ENCODE results near the gene ARL6IP4. TPM values are rescaled to one million over a fixed set of nuclear protein-coding genes. Genes with fewer than 3 reads are reported as not detected.

ARL6IP4 gene
- total RNA-seq, 1 donor from 2014 or later = 166 TPM

- no peaks in the 10 kb centered on the region for H3K36me3 Mint-ChIP-seq (ENCODE audit: unreplicated experiment)
- no peak overlapping the region for H3K27ac Mint-ChIP-seq (ENCODE audit: unreplicated experiment)
- H3K27me3 Mint-ChIP-seq (ENCODE audit: unreplicated experiment) = no peaks in the 10 kb centered on the region
- peaks cover 5% of the 10 kb centered on the region for H3K4me1 Mint-ChIP-seq (ENCODE audit: unreplicated experiment)
- no peaks in the 10 kb centered on the region for H3K9me3 Mint-ChIP-seq (ENCODE audit: unreplicated experiment)
- H3K4me3 Mint-ChIP-seq (ENCODE audit: unreplicated experiment) = no peak overlapping the region
- DNase-seq (ENCODE audit: extremely low spot score, unreplicated experiment) = no peak
- no peak for TF ChIP-seq CTCF (IDR thresholded peaks at IDR 0.05)
Observed at GRCh38 chr12:123026094-123026853, 45.8 kb downstream of the ARL6IP4 start.

- no peaks in the 10 kb centered on the region for H3K36me3 Mint-ChIP-seq (ENCODE audit: unreplicated experiment)
- H3K27ac Mint-ChIP-seq (ENCODE audit: unreplicated experiment) = no peak overlapping the region
- H3K4me1 Mint-ChIP-seq (ENCODE audit: unreplicated experiment) = peaks cover 5% of the 10 kb centered on the region
- H3K9me3 Mint-ChIP-seq (ENCODE audit: unreplicated experiment) = no peaks in the 10 kb centered on the region
- H3K27me3 Mint-ChIP-seq (ENCODE audit: unreplicated experiment) = no peaks in the 10 kb centered on the region
- no peak overlapping the region for H3K4me3 Mint-ChIP-seq (ENCODE audit: unreplicated experiment)
- DNase-seq (ENCODE audit: extremely low spot score, unreplicated experiment) = no peak
- no peak for TF ChIP-seq CTCF (IDR thresholded peaks at IDR 0.05)
Observed at GRCh38 chr12:123027726-123028445, 47.4 kb downstream of the ARL6IP4 start.

GRCh38 chr12:123028475-123028874, 48.0 kb downstream of the ARL6IP4 start:
- no peaks in the 10 kb centered on the region for H3K27me3 Mint-ChIP-seq (ENCODE audit: unreplicated experiment)

GRCh38 chr12:123029550-123029949, 49.1 kb downstream of the ARL6IP4 start:
- H3K27ac Mint-ChIP-seq (ENCODE audit: unreplicated experiment) = no peak overlapping the region
- TF ChIP-seq CTCF (IDR thresholded peaks at IDR 0.05) = no peak
- no peak overlapping the region for H3K4me3 Mint-ChIP-seq (ENCODE audit: unreplicated experiment)
- peaks cover 4% of the 10 kb centered on the region for H3K4me1 Mint-ChIP-seq (ENCODE audit: unreplicated experiment)
- no peaks in the 10 kb centered on the region for H3K36me3 Mint-ChIP-seq (ENCODE audit: unreplicated experiment)
- DNase-seq (ENCODE audit: extremely low spot score, unreplicated experiment) = no peak
- no peaks in the 10 kb centered on the region for H3K9me3 Mint-ChIP-seq (ENCODE audit: unreplicated experiment)
- no peaks in the 10 kb centered on the region for H3K27me3 Mint-ChIP-seq (ENCODE audit: unreplicated experiment)

More at GRCh38 chr12:123028475-123028874, 48.0 kb downstream of the ARL6IP4 start:
- H3K4me1 Mint-ChIP-seq (ENCODE audit: unreplicated experiment) = peaks cover 5% of the 10 kb centered on the region
- no peak for TF ChIP-seq CTCF (IDR thresholded peaks at IDR 0.05)
- H3K36me3 Mint-ChIP-seq (ENCODE audit: unreplicated experiment) = no peaks in the 10 kb centered on the region
- no peaks in the 10 kb centered on the region for H3K9me3 Mint-ChIP-seq (ENCODE audit: unreplicated experiment)
- H3K4me3 Mint-ChIP-seq (ENCODE audit: unreplicated experiment) = no peak overlapping the region
- no peak for DNase-seq (ENCODE audit: extremely low spot score, unreplicated experiment)
- H3K27ac Mint-ChIP-seq (ENCODE audit: unreplicated experiment) = no peak overlapping the region

- H3K27ac Mint-ChIP-seq (ENCODE audit: unreplicated experiment) = no peak overlapping the region
- no peak for TF ChIP-seq CTCF (IDR thresholded peaks at IDR 0.05)
- no peak for DNase-seq (ENCODE audit: extremely low spot score, unreplicated experiment)
- no peaks in the 10 kb centered on the region for H3K27me3 Mint-ChIP-seq (ENCODE audit: unreplicated experiment)
- no peaks in the 10 kb centered on the region for H3K9me3 Mint-ChIP-seq (ENCODE audit: unreplicated experiment)
- no peaks in the 10 kb centered on the region for H3K36me3 Mint-ChIP-seq (ENCODE audit: unreplicated experiment)
- peaks cover 5% of the 10 kb centered on the region for H3K4me1 Mint-ChIP-seq (ENCODE audit: unreplicated experiment)
- H3K4me3 Mint-ChIP-seq (ENCODE audit: unreplicated experiment) = no peak overlapping the region
Observed at GRCh38 chr12:123030686-123031085, 50.2 kb downstream of the ARL6IP4 start.
